OCI-M2 (cell line): ENCODE data around the gene MAP3K3.

ENCODE experiments used
- DNase-seq: peaks from one replicate; lab custom pipeline; 2025; ENCODE audit not compliant: unreplicated experiment; lab: John Stamatoyannopoulos, UW

The MAP3K3 gene

GRCh38 chr17:63621684-63622573 lies at the start of gene MAP3K3:
MAP3K3 (plus strand) TSS chr17:63622417; CDS start chr17:63622760, 343 bp downstream.
- peak; percentile 94 for DNase-seq

DNA sequence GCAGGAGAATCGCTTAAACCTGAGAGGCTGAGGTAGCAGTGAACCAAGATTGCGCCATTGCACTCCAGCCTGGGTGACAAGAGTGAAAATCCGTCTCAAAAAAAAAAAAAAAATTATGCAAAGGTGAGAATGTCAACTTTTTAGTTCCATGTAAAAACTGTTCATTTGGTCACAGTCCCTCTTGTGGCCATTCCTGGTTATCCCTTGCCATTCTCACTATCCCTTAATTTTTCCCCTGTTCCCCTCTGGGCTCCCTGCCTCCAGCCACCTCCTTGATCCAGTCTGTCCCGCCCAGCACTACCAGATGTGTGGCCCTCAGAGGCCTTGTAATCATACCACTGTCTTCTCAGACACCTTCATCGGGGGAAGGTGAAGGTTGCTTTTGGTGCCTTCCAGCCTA lies 48.6 kb upstream of the MAP3K3 start:
- DNase-seq, result no peak

DNA sequence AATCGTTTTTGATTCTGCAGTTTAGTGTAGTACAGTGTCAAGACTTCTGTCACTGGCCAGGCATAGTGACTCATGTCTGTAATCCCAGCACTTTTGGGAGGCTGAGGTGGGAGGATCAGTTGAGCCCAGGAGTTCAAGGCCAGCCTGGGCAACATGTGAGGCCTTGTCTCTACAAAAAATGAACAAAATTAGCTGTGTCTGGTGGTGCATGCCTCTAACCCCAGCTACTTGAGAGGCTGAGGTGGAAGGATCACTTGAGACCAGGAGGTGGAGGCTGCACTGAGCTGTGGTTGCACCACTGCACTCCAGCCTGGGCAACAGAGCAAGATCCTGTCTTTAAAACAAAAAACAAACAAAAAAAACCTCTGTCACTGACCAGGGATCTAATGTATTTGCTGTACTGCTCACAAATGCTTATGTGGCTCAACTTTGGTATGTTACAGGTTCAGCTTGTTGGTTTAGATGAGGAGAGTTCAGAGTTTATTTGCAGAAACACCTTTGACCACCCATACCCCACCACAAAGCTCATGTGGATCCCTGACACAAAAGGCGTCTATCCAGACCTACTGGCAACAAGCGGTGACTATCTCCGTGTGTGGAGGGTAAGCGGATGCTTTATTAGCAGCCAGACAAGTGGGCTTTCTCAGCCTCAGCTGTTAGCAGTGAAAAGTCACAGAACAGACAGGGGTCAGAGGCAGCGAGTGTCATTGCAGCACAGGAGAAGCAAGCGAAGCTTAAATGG lies 44.0 kb upstream of the MAP3K3 start:
- DNase-seq, result no peak

DNA sequence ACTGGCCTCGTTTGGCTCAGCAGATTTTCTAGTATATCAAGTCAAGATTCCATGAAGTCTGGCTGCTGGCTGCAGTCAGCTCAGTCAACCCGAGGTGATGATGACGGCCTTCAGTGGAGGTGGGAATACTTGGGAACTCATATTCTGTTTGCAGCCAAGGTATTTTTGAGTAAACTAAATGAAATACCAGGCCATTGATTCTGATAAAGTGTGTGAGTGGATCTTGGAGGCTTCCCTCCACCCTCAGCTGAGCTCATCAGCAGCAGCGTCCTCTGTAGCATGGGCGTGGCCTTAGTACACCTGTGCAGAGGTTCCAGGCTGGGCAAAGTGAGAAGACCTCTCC lies 43.5 kb upstream of the MAP3K3 start:
- no peak for DNase-seq

DNA sequence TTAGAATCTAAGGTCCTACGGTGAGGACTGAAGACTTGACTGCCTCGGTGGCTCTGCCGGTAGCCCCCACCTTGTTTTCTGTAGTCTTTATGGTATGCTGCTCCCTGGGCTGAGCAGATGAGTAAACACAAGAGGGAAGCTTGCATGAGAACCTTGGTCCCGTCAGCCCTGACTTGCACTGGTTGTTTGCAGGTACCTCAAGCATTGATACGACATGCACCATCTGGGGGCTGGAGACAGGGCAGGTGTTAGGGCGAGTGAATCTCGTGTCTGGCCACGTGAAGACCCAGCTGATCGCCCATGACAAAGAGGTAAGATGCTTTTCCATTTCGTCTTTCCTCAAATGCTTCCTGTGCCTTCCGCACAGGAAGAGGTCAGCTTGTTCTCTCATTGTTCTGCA lies 42.6 kb upstream of the MAP3K3 start:
- DNase-seq, result no peak

DNA sequence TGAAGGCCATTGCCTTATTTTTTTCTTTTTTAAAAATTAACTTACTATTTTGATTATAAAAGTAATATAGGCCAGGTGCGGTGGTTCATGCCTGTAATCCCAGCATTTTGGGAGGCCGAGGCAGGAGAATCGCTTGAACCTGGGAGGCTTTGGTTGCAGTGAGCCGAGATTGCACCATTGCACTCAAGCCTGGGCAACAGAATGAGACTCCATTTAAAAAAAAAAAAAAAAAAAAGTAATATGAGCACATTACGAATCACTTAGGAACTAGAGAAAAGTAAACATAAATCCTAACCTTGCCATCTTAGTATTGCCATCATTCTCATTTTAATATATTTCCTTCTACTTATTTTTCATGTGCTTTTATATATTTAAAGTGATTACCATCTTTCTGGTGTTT lies 34.4 kb upstream of the MAP3K3 start:
- DNase-seq, result no peak

DNA sequence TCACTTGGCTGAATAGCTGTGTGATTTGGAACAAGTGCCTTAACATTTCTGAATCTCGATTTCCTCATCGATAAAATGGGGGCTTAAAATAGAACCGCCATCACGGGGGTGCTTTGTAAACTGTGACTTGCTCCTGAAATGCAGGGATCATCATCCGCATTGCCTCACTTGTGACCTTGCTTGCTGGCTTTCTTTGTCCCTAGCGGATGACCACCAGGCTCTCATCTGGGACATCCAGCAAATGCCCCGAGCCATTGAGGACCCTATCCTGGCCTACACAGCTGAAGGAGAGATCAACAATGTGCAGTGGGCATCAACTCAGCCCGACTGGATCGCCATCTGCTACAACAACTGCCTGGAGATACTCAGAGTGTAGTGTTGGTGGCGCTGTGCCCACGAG lies 33.4 kb upstream of the MAP3K3 start:
- no peak for DNase-seq

- no peak for DNase-seq
Measured at GRCh38 chr17:63589646-63590045, 32.6 kb upstream of the MAP3K3 start.

DNA sequence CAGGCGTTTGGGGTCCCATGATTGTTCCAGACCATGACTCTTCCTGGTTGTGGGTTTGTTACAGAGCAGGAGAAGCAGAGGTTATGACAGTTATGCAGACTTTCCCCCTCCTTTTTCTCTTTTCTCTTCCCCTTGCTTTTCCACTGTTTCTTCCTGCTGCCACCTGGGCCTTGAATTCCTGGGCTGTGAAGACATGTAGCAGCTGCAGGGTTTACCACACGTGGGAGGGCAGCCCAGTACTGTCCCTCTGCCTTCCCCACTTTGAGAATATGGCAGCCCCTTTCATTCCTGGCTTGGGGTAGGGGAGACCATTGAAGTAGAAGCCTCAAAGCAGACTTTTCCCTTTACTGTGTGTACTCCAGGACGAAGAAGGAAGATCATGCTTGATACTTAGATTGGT lies 29.4 kb upstream of the MAP3K3 start:
- no peak for DNase-seq

- DNase-seq, result no peak
Measured at GRCh38 chr17:63595132-63595531, 27.1 kb upstream of the MAP3K3 start.

DNA sequence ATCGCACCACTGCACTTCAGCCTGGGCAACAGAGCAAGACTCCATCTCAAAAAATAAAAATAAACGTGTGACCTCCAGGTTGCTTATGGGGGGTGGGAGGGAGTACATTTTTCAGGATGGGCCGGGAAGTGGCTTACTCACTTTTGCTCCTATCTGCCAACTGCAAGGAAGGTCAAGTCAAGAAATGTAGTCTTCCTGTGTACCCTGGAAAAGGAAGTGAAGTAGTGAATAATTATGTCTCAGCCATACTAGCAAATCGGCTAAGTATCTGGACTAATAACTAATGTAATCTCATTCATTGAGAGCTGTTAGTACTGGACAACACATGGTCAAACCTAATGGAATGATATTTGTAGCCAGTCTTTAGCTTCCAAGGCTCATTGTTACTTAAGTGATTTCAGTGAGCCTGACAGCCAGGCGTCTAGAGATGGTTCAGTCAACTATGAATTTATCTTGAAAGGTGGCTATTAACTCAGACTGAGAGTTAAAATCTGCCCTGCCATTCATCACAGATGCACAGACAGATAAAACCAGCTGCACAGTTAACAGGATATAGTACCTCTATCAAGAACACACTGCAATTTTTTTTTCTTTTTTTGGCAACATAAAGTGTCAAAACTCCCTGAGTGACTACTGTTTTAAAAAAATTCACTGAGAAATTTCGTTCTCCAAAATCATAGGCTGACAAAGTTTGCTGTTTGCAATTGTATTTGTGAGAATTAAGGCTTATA lies 25.2 kb upstream of the MAP3K3 start:
- no peak for DNase-seq

- no peak for DNase-seq
Measured at GRCh38 chr17:63598281-63598680, 23.9 kb upstream of the MAP3K3 start.

DNA sequence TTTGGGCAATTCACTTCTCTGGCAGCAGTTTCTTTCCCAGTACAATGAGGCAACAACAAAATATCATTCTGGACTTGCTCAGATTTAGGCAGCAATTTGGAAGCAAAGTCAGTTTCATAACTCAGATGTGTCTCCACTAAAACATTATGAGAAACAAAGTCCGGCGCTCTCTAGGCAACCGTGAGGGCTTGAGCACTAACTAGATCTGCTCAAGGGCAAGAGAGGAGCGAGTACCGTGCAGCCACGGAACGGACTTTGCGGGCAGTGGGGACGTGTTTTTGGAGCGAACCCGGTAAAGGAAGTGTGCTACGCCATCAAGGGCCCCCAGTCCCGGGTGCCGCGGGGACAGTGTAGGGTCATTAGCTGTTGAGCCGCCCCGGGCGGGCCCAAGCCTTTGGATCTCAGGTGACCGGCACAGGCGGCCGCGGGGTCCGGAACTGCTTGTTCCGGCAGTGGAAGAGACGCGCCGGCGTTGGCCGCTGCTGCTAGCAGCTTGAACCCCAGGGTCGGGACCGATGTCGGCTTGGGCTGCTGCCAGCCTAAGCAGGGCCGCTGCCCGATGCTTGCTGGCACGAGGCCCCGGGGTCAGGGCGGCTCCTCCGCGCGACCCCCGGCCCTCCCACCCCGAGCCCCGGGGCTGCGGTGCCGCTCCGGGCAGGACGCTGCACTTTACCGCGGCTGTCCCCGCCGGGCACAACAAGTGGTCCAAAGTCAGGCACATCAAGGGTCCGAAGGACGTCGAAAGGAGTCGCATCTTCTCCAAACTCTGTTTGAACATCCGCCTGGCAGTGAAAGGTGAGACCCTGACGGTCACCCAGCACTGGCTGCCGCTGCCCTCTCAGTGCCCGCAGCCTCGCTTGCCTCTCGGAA lies 21.4 kb upstream of the MAP3K3 start, which contains the start of gene TACO1:
TACO1 (plus strand) TSS at position 327 of the 870 bp plus-strand sequence; CDS start at position 516, 189 bp downstream.
- DNase-seq, result peak; percentile 64

DNA sequence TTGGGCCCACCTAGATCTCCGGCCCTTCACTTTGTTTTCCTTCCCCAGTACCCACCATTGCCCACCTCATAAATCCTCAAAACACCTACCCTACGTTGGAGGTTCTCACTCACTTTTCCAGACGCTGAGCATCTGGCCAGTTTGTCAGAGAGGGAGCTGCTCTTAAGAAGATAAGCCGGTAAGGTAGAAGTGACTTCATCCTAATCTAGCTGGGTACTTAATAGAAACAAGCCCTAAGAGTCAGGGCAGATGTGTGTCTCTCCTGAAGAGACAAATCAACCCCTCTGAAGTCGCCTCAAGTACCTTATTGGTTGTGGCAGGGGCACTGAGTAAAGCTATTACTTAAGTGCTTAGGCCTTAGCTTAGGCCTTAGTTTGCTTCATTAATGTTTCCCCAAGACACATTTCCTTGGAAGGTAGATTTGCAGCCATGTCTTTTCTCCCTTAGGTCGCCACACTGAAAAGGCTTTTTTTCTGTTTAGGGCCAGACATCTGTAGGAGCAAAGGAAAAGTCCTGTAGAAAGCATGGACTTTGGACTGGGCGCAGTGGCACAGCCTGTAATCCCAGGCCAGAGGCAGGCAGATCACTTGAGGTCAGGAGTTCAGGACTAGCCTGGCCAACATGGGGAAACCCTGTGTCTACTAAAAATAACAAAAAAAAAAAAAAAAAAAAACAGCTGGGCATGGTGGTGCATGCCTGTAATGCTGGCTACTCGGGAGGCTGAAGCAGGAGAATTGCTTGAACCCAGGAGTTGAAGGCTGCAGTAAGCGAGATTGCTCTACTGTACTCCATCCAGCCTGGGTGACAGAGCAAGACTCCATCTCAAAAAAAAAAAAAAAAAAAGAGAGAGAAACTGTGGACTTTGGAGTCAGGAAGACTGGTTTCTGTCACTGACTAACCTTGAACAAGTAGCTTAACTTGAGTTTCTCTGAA lies 20.5 kb upstream of the MAP3K3 start:
- DNase-seq, result no peak

- DNase-seq, result no peak
Measured at GRCh38 chr17:63609816-63610573, 12.2 kb upstream of the MAP3K3 start.

DNA sequence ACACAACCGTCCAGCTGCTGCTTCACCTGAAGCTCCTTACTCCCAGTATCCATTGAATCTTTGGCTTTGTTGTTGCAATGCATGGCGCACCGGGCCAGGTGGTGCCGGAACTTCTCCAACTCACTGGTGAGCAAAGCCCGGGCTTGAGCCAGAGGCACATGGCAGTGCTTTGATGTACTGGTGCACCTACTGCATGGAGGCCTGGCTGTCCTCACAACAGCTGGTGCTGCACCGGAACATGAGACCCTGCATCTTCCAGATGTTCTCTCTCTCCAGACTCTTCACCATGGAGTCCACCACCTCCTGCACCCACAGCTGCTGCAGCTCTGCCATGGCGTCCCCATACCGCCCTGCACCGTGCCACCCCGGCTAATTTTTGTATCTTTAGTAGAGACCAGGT lies 11.4 kb upstream of the MAP3K3 start:
- no peak for DNase-seq

- DNase-seq, result no peak
Measured at GRCh38 chr17:63611354-63611753, 10.9 kb upstream of the MAP3K3 start.

DNA sequence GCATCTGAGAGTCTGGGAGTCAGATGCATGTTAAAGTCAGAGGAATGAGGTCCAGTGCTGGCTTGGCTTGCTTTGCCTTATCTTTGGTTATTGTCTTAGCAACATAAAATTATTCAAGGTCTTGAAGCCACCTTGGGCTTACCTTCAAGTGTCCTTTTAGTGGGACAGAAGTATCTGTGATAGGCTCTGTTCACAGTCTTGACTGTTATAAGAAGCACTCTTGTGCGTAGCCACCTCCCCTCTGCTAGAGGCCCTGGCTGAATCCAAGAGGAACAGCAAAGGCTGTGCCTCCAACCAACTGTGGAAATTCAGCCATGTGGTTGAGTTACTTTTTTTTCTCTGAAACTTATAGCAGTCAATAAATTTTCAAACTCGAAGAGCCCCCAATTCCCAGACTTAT lies 8.6 kb upstream of the MAP3K3 start:
- DNase-seq, result no peak

DNA sequence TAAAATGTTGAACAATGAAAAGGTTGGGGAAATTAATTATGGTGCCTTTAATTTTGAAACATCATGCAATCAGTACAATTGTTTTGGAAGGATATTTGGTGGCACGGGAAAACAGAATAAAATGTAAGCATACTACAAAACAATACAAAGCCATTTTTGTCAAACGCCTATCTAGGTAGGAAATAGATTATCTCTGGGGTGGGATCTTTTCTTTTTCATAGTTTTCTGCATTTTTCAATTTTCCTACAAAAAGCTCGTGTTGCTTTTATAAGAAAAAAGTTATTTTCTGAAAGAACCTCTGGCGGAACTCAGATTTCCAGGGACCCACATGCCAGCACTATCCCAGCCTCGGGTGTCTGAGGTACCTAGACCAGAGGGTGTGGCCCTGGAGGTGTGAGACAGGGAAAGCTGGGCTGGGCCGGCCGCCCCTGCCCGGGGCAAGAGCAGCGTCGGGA lies 961 bp upstream of the MAP3K3 start:
- no peak for DNase-seq
